GM12878 (cell line): ENCODE measurements around the gene RNPEP. TPM values are rescaled to one million over a fixed set of nuclear protein-coding genes. Genes with fewer than 3 reads are reported as not detected.

Experiments
- ATF2 ChIP-seq: IDR thresholded peaks from 2 replicates; pipeline ENCODE4 v1.6.1; 2012; ENCODE audit warnings: low read length, inconsistent platforms
- CREM ChIP-seq: IDR thresholded peaks from 2 replicates; pipeline ENCODE4 v1.6.1; 2014; ENCODE audit warnings: antibody characterized with exemption, low read depth
- IKZF2 ChIP-seq, 2 experiments: fragments of 450-650 bp; IDR thresholded peaks; 2 replicates each; pipeline ENCODE4 v1.6.1; 2017; ENCODE audit warnings: mild to moderate bottlenecking in 2 of 2, moderate library complexity in 2 of 2
- IRF5 ChIP-seq: fragments of 450-650 bp; IDR thresholded peaks from 2 replicates; pipeline ENCODE4 v1.6.1; 2017; ENCODE audit warnings: borderline replicate concordance
- MTA2 ChIP-seq: fragments of 450-650 bp; IDR thresholded peaks from 2 replicates; pipeline ENCODE4 v1.6.1; 2016; ENCODE audit warnings: low read depth, mild to moderate bottlenecking, moderate library complexity
- PBX3 ChIP-seq: IDR thresholded peaks from 2 replicates; pipeline ENCODE4 v1.6.1; 2011; ENCODE audit warnings: mild to moderate bottlenecking, low read depth, low read length, moderate library complexity; ENCODE audit not compliant: insufficient replicate concordance
- RAD21 ChIP-seq: IDR thresholded peaks from 2 replicates; pipeline ENCODE4 v1.6.1; 2011; ENCODE audit warnings: mild to moderate bottlenecking, low read depth, low read length, moderate library complexity; ENCODE audit not compliant: insufficient read depth
- RELB ChIP-seq: fragments of 450-650 bp; IDR thresholded peaks from 2 replicates; pipeline ENCODE4 v1.6.1; 2017; ENCODE audit warnings: low read depth, mild to moderate bottlenecking, moderate library complexity
- polyA plus RNA-seq, 11 experiments: library from polyadenylated mRNA; depleted of rRNA in 4 of 11; unstranded in 6 of 11; stranded (reverse) in 5 of 11; fragments of >200 nt; fragmentation: Nextera tagmentation in 4 of 11; fragmentation: Illumina TruSeq in 1 of 11; extraction: Ambion mirVana in 4 of 11; extraction: Trizol in 1 of 11; gene quantifications; 1 replicate in 1 of 11; 2 replicates in 10 of 11; pipeline versions ENCODE4 v1.2.1 to v1.2.3, GENCODE V29; 2011 to 2016; ENCODE audit warnings: inconsistent platforms in 2 of 11, missing spikeins in 2 of 11, low read depth in 1 of 11
- total RNA-seq, 4 experiments: library from RNA; depleted of rRNA in 3 of 4; stranded (reverse); fragments of >200 nt in 3 of 4; fragmentation: Illumina TruSeq in 1 of 4; extraction: Trizol in 1 of 4; gene quantifications; 2 replicates each; pipeline versions ENCODE4 v1.2.1 to v1.2.3, GENCODE V29; 2013 to 2021

The RNPEP gene
- total and polyA plus RNA-seq, 10 of the 15 experiments (the other 5 are each of a cell fraction or from before 2014, with no cell fraction given): 18.3 to 68.2 (median 44.6) TPM

- TF ChIP-seq PBX3 (no peak), ATF2 (0 out of 2 replicates have a peak, but pooled peaks have one; percentile 18), RAD21 (peak; percentile 84), IRF5 (no peak), CREM (0 out of 2 replicates have a peak, but pooled peaks have one; percentile 24), MTA2 (0 out of 2 replicates have a peak, but pooled peaks have one; percentile 21), RELB (no peak), IKZF2 (IDR thresholded peaks at IDR 0.05) (peak in 1 of 2 experiments; percentile 14; a peak in 1 of 4 replicates)
Observed at GRCh38 chr1:202009326-202010179, 27.1 kb downstream of the RNPEP start (continued).
